Neural crest cell (in vitro differentiated cells): Measurements from ENCODE around the gene ASL. TPM values are rescaled to one million over a fixed set of nuclear protein-coding genes. Genes with fewer than 3 reads are reported as not detected.
"Not testable (repeated sequence)": the region's sequence is repeated elsewhere in the genome, so short reads cannot be mapped to it uniquely, and the experiment has no call there.

Experiments used
- DNase-seq: peaks from one replicate; pipeline ENCODE4 v3.0.0; 2021; ENCODE audit warnings: low read depth, mixed read lengths, low spot score
- H3K27ac Mint-ChIP-seq: one replicate; pipeline ENCODE4 v1.8.0; 2021; ENCODE audit warnings: mild to moderate bottlenecking, mixed read lengths; ENCODE audit not compliant: unreplicated experiment
- H3K27me3 Mint-ChIP-seq: 2 replicates; pipeline ENCODE4 v1.8.0; 2021; ENCODE audit warnings: low read depth, mild to moderate bottlenecking, mixed read lengths
- H3K36me3 Mint-ChIP-seq: 2 replicates; pipeline ENCODE4 v1.8.0; 2021; ENCODE audit warnings: low read depth, mild to moderate bottlenecking, mixed read lengths
- H3K4me1 Mint-ChIP-seq: 2 replicates; pipeline ENCODE4 v1.8.0; 2021; ENCODE audit warnings: mixed read lengths
- H3K4me3 Mint-ChIP-seq: one replicate; pipeline ENCODE4 v1.8.0; 2021; ENCODE audit warnings: mild to moderate bottlenecking, mixed read lengths
- H3K9me3 Mint-ChIP-seq: 2 replicates; pipeline ENCODE4 v1.8.0; 2021; ENCODE audit warnings: mixed read lengths
- total RNA-seq: library from RNA; stranded (reverse); gene quantifications from 2 replicates; pipeline ENCODE4 v1.2.1, GENCODE V29; 2021
- TF ChIP-seq, protein P1 (sequence below): fragments of 200-600 bp; sonication (generic); conservative IDR thresholded peaks from 2 replicates; pipeline ENCODE4 v1.5.0; 2021; ENCODE audit warnings: antibody characterized with exemption, mild to moderate bottlenecking

Gene ASL
- total RNA-seq, 1 donor from 2014 or later: 23.6 TPM

DNA sequence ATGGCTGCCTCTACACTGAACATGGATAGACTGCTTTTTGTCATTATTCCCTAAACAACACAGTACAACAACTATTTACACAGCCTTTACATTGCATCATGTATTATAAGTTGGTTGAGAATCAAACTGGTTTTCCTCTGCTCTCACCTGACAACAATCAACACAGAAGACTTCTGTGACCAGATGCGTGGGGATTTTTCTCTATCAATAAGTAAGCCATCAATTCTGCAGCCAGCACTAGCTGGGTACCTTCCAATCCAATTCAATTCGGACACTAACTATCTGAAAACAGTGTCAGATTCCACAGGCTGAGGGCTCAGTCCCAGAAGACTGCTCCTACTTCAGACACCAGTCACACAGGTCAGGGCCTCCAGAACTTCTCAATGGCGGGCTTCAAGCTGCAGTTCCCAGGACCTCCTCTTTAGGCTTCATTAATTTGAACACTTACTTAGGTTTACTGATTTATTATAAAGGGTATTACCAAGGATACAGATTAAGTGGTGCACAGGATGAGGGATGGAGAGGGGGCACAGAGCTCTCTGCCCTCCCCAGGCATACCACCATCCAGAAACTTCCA is 36.4 kb upstream of the ASL start:
- H3K36me3 Mint-ChIP-seq: no peaks in the 10 kb centered on the region
- DNase-seq: no peak
- H3K9me3 Mint-ChIP-seq: no peaks in the 10 kb centered on the region
- no peaks in the 10 kb centered on the region for H3K4me1 Mint-ChIP-seq
- no peak overlapping the region for H3K27ac Mint-ChIP-seq
- no peaks in the 10 kb centered on the region for H3K27me3 Mint-ChIP-seq
- TF ChIP-seq, protein P1, sequence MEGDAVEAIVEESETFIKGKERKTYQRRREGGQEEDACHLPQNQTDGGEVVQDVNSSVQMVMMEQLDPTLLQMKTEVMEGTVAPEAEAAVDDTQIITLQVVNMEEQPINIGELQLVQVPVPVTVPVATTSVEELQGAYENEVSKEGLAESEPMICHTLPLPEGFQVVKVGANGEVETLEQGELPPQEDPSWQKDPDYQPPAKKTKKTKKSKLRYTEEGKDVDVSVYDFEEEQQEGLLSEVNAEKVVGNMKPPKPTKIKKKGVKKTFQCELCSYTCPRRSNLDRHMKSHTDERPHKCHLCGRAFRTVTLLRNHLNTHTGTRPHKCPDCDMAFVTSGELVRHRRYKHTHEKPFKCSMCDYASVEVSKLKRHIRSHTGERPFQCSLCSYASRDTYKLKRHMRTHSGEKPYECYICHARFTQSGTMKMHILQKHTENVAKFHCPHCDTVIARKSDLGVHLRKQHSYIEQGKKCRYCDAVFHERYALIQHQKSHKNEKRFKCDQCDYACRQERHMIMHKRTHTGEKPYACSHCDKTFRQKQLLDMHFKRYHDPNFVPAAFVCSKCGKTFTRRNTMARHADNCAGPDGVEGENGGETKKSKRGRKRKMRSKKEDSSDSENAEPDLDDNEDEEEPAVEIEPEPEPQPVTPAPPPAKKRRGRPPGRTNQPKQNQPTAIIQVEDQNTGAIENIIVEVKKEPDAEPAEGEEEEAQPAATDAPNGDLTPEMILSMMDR: no peak
- no peak overlapping the region for H3K4me3 Mint-ChIP-seq

DNA sequence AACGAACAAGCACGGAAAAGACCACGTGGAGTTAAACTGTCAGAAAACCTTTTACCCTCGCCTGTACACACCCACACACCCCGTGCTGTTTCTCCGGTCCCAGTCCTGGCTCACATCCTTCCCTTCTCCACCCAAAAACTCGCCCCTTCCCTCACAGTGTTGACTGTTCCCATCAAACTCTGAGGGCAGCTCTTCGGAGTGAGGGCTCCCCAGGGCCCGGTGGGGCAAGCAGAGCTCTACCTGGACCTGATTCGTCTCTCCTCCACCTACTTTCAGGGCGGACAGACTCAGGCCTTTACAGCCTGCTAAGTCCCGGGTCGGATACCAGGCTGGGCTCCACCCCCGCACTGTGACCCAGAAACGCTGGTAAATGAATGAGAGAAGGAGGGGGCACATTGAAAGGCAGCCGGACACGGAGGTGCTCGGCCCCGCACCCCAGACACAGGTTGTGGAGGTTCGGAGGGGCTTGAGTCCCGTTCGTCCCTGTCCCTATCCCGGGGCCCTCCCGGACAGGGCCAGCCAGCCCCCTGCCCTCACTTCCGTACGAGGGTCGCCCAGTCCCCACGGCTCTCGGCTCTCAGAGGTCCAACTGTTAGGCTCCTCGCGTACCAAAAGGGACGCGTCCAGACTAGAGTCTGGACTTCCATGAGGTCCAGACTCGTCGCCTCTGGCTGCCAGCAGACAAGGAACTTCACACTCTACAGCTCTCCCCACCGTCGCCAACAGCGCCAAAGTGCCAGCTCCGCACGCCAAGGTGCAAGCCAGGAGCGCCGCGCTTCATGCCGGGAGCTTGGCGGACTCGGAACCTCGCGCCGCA is 31.7 kb upstream of the ASL start:
- DNase-seq: no peak
- Mint-ChIP-seq H3K9me3 (no peaks in the 10 kb centered on the region), H3K36me3 (no peaks in the 10 kb centered on the region), H3K27ac (no peak overlapping the region), H3K27me3 (no peaks in the 10 kb centered on the region), H3K4me3 (no peak overlapping the region), H3K4me1 (peaks cover 3% of the 10 kb centered on the region)
- TF ChIP-seq, protein P1: no peak

DNA sequence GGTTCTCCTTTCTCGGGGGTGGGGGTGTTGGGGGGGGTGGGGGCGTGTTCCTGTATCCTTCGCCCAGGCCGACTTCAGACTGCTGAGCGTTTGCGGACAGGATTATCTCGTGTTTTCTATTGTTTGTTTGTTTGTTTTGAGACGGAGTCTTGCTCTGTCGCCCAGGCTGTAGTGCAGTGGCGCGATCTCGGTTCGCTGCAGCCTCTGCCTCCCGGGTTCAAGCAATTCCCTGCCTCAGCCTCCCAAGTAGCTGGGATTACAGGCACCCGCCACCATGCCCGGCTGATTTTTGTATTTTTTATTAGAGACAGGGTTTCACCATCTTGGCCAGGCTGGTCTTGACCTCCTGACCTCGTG is 31.1 kb upstream of the ASL start:
- not testable (repeated sequence) for H3K27ac Mint-ChIP-seq, H3K4me1 Mint-ChIP-seq, H3K27me3 Mint-ChIP-seq, H3K36me3 Mint-ChIP-seq, DNase-seq, H3K9me3 Mint-ChIP-seq, H3K4me3 Mint-ChIP-seq

DNA sequence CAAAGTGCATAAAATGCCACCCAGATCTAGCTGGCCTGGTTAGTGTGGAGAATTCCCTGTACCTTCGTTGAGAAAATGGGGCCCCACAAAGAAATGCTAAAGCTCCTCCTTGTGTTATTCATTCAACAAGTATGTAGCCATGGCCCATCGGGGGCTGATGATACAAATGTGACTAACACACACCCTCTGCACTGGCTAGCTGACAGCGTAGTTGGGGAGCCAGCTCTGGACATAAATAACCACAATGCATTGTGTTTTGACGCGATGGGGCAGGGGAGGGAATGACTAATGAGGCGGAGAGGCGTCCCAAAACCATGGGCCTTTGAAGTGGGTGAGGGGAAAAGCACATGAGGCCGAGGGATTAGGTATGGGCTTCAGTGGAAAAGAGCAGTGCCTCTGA is 28.2 kb upstream of the ASL start:
- H3K36me3 Mint-ChIP-seq: no peaks in the 10 kb centered on the region
- H3K27me3 Mint-ChIP-seq: no peaks in the 10 kb centered on the region
- no peak for DNase-seq
- H3K9me3 Mint-ChIP-seq: no peaks in the 10 kb centered on the region
- TF ChIP-seq, protein P1: no peak
- no peak overlapping the region for H3K27ac Mint-ChIP-seq
- H3K4me1 Mint-ChIP-seq: peaks cover 3% of the 10 kb centered on the region
- H3K4me3 Mint-ChIP-seq: no peak overlapping the region

DNA sequence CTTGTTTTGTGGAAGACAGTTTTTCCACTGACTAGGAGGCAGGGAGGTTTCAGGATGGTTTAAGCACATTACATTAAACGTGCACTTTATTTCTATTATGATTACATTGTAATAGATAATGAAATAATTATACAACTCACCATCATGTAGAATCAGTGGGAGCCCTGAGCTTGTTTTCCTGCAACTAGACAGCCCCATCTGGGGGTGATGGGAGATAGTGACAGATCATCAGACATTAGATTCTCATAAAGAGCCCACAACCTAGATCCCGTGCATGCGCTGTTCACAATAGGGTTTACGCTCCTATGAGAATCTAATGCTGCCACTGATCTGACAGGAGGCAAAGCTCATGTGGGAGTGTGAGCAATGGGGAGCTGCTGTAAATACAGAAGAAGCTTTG is 25.7 kb upstream of the ASL start:
- H3K27me3 Mint-ChIP-seq, H3K36me3 Mint-ChIP-seq, H3K27ac Mint-ChIP-seq, H3K4me1 Mint-ChIP-seq, H3K9me3 Mint-ChIP-seq, H3K4me3 Mint-ChIP-seq, DNase-seq: not testable (repeated sequence)

DNA sequence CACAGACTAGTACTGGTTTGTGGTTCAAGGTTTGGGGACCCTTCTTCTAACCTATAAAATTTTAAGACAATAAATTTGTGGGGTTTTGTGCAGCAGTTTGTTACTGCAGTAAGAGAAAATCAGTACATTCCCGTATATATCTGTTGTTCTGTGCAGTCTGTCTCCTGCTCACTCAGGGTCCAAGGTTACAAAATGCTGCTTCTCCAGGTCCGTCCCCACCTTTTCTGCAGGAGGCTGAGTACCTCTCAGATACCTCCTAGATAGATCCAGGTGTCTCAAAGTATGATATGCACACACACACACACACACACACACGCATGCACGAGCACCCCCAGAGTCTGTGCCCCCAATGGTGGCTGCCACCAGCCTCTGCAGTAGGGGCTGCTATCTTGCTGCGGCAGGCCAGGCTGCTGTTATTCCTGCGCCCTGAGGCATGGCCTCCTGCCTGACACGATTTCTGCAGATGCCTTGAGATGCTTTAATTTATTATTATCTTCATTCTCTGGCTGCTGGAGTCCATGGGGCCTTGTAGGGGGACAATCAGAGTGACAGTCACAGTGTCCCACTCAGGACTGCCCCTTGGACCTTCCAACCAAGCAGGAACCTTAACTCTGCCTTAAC is 25.2 kb upstream of the ASL start:
- H3K9me3 Mint-ChIP-seq: no peaks in the 10 kb centered on the region
- no peaks in the 10 kb centered on the region for H3K36me3 Mint-ChIP-seq
- DNase-seq: no peak
- no peak overlapping the region for H3K4me3 Mint-ChIP-seq
- no peaks in the 10 kb centered on the region for H3K27me3 Mint-ChIP-seq
- H3K4me1 Mint-ChIP-seq: peaks cover 3% of the 10 kb centered on the region
- TF ChIP-seq, protein P1: no peak
- H3K27ac Mint-ChIP-seq: peak overlapping the region; percentile 75
